H1 (cell line): ENCODE results near the gene LBX2.

ENCODE experiments used
- BCL11A ChIP-seq, 2 experiments: IDR thresholded peaks; one replicate each; pipeline ENCODE4 v1.6.1; 2011; ENCODE audit warnings: low read depth in 2 of 2, low read length in 2 of 2, mild to moderate bottlenecking in 2 of 2
- BRCA1 ChIP-seq: IDR thresholded peaks from 2 replicates; pipeline ENCODE4 v1.6.1; 2012; ENCODE audit warnings: low read depth, low read length, improper control_type of control experiment
- CHD2 ChIP-seq: IDR thresholded peaks from 2 replicates; pipeline ENCODE4 v1.6.1; 2012; ENCODE audit warnings: low read length, improper control_type of control experiment
- CTCF ChIP-seq, 3 experiments: IDR thresholded peaks; 1 replicate in 2 of 3; 2 replicates in 1 of 3; pipeline versions ENCODE4 v1.5.1 to v1.6.1; 2011; ENCODE audit warnings: low read length in 3 of 3, mild to moderate bottlenecking in 3 of 3, inconsistent platforms in 2 of 3, low read depth in 1 of 3, moderate library complexity in 1 of 3; ENCODE audit not compliant: insufficient read depth in 1 of 3; ENCODE audit errors: control extremely low read depth in 1 of 3
- EGR1 ChIP-seq: IDR thresholded peaks from 2 replicates; pipeline ENCODE4 v1.6.1; 2011; ENCODE audit warnings: low read depth, low read length, borderline replicate concordance
- EP300 ChIP-seq, 2 experiments: IDR thresholded peaks; 1 replicate in 1 of 2; 2 replicates in 1 of 2; pipeline ENCODE4 v1.6.1; 2011 to 2012; ENCODE audit warnings: low read depth in 2 of 2, low read length in 2 of 2, mild to moderate bottlenecking in 2 of 2, borderline replicate concordance in 1 of 2, inconsistent platforms in 1 of 2, moderate library complexity in 1 of 2
- HDAC2 ChIP-seq, 2 experiments: fragments of 300-600 bp in 1 of 2; sonication (generic) in 1 of 2; IDR thresholded peaks; 2 replicates each; pipeline ENCODE4 v1.6.1; 2011 to 2012; ENCODE audit warnings: low read depth in 2 of 2, low read length in 2 of 2, mild to moderate bottlenecking in 2 of 2, moderate library complexity in 2 of 2, borderline replicate concordance in 1 of 2, inconsistent platforms in 1 of 2
- JUND ChIP-seq: IDR thresholded peaks from 2 replicates; pipeline ENCODE4 v1.6.1; 2011; ENCODE audit warnings: mild to moderate bottlenecking, improper control_type of control experiment, low read length
- MAX ChIP-seq: IDR thresholded peaks from 2 replicates; pipeline ENCODE4 v1.6.1; 2012; ENCODE audit warnings: inconsistent platforms
- POLR2A ChIP-seq, 2 experiments: IDR thresholded peaks; 1 replicate in 1 of 2; 2 replicates in 1 of 2; pipeline ENCODE4 v1.6.1; 2011; ENCODE audit warnings: low read depth in 2 of 2, low read length in 2 of 2, mild to moderate bottlenecking in 2 of 2; ENCODE audit errors: control extremely low read depth in 1 of 2
- SIN3A ChIP-seq, 2 experiments: IDR thresholded peaks in 1 of 2; conservative IDR thresholded peaks in 1 of 2; 2 replicates each; pipeline ENCODE4 v1.6.1; 2011 to 2012; ENCODE audit warnings: low read length in 2 of 2, improper control_type of control experiment in 1 of 2, low read depth in 1 of 2, mild to moderate bottlenecking in 1 of 2
- ZNF274 ChIP-seq: IDR thresholded peaks from 2 replicates; pipeline ENCODE4 v1.7.0; 2012; ENCODE audit warnings: low read length, borderline replicate concordance; ENCODE audit errors: extremely low read depth

GRCh38 chr2:74533464-74533863 is 34.1 kb upstream of the LBX2 start:
- TF ChIP-seq CTCF (IDR thresholded peaks at IDR 0.05; ENCODE audit: control extremely low read depth in 1 of 3, insufficient read depth in 1 of 3, low read depth in 1 of 3, low read length in 3 of 3) (no peak), EP300 (IDR thresholded peaks at IDR 0.05; ENCODE audit: borderline replicate concordance in 1 of 2, low read depth in 2 of 2, low read length in 2 of 2) (no peak), BCL11A (IDR thresholded peaks at IDR 0.05; ENCODE audit: low read depth in 2 of 2, low read length in 2 of 2) (no peak), ZNF274 (no peak), BRCA1 (no peak), SIN3A (conservative IDR thresholded peaks at IDR 0.05 in 1 of 2, IDR thresholded peaks at IDR 0.05 in 1 of 2; ENCODE audit: low read depth in 1 of 2, low read length in 2 of 2) (no peak), HDAC2 (IDR thresholded peaks at IDR 0.05; ENCODE audit: borderline replicate concordance in 1 of 2, low read depth in 2 of 2, low read length in 2 of 2) (no peak), MAX (no peak), POLR2A (IDR thresholded peaks at IDR 0.05; ENCODE audit: control extremely low read depth in 1 of 2, low read depth in 2 of 2, low read length in 2 of 2) (peak in 1 of 2 experiments; percentile 47; a peak in 1 of 3 replicates), JUND (no peak), CHD2 (no peak), EGR1 (no peak)
